Thyroid gland (tissue), 4 donors: ENCODE data around the gene PITX3.

Experiments used
- POLR2A ChIP-seq, 2 donors: fragments of 450-650 bp; IDR thresholded peaks; one replicate each; pipeline ENCODE4 v1.6.1; 2017; ENCODE audit warnings: antibody characterized with exemption in 2 of 2, mild to moderate bottlenecking in 2 of 2, moderate library complexity in 1 of 2
- TF ChIP-seq, protein P1 (sequence below), 6 experiments: fragments of 200-600 bp in 3 of 6; fragments of 450-650 bp in 3 of 6; sonication (generic) in 3 of 6; IDR thresholded peaks; one replicate each; pipeline ENCODE4 v1.5.1; 2016 to 2019; ENCODE audit warnings: antibody characterized with exemption in 6 of 6, mild to moderate bottlenecking in 2 of 6, inconsistent platforms in 1 of 6, moderate library complexity in 1 of 6

DNA sequence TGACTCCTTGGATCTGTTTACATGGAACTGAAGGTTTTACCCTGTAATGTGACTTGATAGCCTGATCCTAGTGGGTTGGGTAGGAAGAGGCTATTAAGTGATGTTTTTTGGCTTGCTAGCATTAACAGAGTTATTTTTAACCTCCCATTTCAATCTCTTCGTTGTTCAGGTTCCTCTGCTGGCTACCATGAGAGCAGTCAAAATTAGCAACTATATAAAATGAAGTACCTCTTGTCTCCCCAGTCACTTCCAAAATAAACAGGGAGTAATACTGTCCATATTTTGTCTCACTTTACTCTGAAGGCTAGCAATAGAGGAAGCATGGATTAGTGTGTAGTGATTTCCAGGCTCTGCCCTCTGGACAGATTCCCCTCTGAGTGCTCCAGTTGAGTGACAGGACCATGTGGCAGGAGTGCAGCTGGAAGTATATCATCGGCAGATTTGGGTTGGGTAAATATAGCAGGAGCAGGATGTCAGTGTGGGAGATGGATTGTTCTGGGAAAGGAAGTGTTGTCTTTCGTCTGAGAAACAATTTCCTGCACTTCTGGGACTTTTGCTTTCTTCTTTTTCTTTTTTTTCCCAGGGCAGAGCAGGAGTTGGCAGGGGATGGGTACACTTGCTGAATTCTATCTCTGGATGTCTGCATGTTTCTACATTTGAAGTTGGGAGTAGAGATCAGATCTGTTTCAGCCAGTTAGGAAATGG lies 39.2 kb upstream of the PITX3 start:
- TF ChIP-seq, protein P1, sequence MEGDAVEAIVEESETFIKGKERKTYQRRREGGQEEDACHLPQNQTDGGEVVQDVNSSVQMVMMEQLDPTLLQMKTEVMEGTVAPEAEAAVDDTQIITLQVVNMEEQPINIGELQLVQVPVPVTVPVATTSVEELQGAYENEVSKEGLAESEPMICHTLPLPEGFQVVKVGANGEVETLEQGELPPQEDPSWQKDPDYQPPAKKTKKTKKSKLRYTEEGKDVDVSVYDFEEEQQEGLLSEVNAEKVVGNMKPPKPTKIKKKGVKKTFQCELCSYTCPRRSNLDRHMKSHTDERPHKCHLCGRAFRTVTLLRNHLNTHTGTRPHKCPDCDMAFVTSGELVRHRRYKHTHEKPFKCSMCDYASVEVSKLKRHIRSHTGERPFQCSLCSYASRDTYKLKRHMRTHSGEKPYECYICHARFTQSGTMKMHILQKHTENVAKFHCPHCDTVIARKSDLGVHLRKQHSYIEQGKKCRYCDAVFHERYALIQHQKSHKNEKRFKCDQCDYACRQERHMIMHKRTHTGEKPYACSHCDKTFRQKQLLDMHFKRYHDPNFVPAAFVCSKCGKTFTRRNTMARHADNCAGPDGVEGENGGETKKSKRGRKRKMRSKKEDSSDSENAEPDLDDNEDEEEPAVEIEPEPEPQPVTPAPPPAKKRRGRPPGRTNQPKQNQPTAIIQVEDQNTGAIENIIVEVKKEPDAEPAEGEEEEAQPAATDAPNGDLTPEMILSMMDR (IDR thresholded peaks at IDR 0.05), result no peak
- no peak for TF ChIP-seq POLR2A (IDR thresholded peaks at IDR 0.05)
